Heart left ventricle (tissue), 13 donors: ENCODE data around the gene DESI2.

Experiments used
- CTCF ChIP-seq, 12 donors: fragments of 200-600 bp; sonication (generic) in 4 of 12; IDR thresholded peaks; one replicate each; pipeline versions ENCODE4 v1.5.0 to v1.8.0; 2018 to 2022; ENCODE audit warnings: antibody characterized with exemption in 12 of 12, mild to moderate bottlenecking in 5 of 12
- POLR2A ChIP-seq, 2 donors: fragments of 450-650 bp; IDR thresholded peaks; one replicate each; pipeline ENCODE4 v1.6.1; 2017; ENCODE audit warnings: antibody characterized with exemption in 2 of 2, mild to moderate bottlenecking in 2 of 2, moderate library complexity in 2 of 2
- donor health status: ischemic (EF 13 %, LVEDD 7.1; RV severe dilation, severe dysfunction).
- donor health status: DM: no; HTN: yes; CAD: no.
- donor health status: DM: no; HTN: no; CAD: no.
- donor health status: ischemic (EF 25% LVEDD 6.9; RV normal size, moderate dysfunction).
- donor health status: ischemic (EF 25% LVEDD 5.7; RV mildly dilated, moderate dysfunction).
- donor health status: ischemic (EF 35%, LVEDD 5.7; RV mildly dilated, moderate dysfunction).
- donor health status: nonischemic (EF 11% LVEDD 7.7; RV severe dilation, severe dysfunction).
- donor health status: DM: yes; HTN: yes; CAD: no.
- donor health status: PGD.
- donor health status: ischemic (EF 29% LVEDD 5.4; RV normal size, mild dysfunction).
- donor health status: nonischemic (EF 23%, LVEDD 6.1; RV moderate dilation, normal function).

GRCh38 chr1:244642988-244643387 lies 9.9 kb upstream of the DESI2 start:
- no peak for TF ChIP-seq CTCF (IDR thresholded peaks at IDR 0.05)
- no peak for TF ChIP-seq POLR2A (IDR thresholded peaks at IDR 0.05)
